NCI-H2081 treated with DMSO at 0.1 percent for 48 hours (cell line): Measurements from ENCODE around the gene PNMA8A.
"Not testable (repeated sequence)": the region's sequence is repeated elsewhere in the genome, so short reads cannot be mapped to it uniquely, and the experiment has no call there.

Experiments used
- DNase-seq: peaks from one replicate; lab custom pipeline; 2025; lab: John Stamatoyannopoulos, UW

The PNMA8A gene, protein sequence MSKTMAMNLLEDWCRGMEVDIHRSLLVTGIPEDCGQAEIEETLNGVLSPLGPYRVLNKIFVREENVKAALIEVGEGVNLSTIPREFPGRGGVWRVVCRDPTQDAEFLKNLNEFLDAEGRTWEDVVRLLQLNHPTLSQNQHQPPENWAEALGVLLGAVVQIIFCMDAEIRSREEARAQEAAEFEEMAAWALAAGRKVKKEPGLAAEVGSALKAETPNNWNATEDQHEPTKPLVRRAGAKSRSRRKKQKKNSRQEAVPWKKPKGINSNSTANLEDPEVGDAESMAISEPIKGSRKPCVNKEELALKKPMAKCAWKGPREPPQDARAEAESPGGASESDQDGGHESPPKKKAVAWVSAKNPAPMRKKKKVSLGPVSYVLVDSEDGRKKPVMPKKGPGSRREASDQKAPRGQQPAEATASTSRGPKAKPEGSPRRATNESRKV

DNA sequence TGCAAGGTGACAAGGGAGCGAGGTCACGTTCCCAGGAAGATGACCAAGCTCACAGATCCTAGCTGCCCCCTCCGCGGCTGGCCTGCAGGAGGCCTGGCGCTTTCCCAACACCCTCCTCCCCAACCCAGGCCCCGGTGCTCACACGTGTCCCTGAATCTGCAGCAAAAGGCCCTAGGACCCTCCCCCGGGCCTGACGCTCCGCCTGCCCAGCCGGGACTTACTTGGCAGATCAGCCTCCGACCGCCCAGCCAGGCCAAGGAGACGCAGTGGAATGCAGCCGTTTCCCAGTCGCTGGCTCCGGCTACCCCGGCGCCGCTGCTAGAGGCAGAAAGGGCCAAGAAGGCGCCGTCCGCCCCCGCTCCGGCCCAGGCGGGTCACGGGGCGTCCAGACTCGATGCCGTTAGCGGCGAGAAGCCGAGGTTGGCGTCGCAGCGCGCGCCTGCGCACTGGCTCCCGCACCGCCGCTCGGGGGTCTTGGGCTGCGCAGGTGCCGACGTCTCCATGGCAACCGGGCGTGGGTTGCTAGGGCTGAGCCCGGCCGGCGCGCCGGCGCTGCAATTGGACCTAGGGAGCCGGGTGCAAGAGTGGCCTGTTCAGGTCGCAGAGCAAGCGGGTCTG lies at the start of gene PNMA8A:
Gene PNMA8A, minus strand, starts transcription at position 448 of the 618 bp plus-strand sequence. CDS start 528 bp downstream, outside the sequence.
- no peak for DNase-seq

GRCh38 chr19:46520616-46521015 lies 49.3 kb upstream of the PNMA8A start:
- no peak for DNase-seq

GRCh38 chr19:46517471-46517870 lies 46.1 kb upstream of the PNMA8A start:
- DNase-seq, result no peak

GRCh38 chr19:46515879-46516350 lies 44.6 kb upstream of the PNMA8A start:
- DNase-seq, result no peak

DNA sequence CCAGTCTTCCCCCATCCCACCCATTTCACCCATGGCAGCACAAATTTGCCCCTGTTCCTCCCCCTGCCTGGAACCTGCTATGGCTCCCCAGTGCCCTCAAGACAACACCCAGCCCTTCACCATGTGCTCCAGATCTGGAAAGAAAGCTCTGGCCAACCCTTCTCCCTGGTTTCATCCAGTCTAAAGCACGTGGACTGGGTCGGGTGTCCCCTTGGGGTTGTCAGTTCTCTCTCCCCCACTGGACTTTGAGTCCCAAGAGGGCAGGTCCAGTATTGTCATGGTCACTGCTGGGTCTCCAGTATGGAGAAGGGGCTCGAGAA lies 43.9 kb upstream of the PNMA8A start:
- no peak for DNase-seq

GRCh38 chr19:46514589-46515289 lies 43.4 kb upstream of the PNMA8A start:
- DNase-seq, result no peak

DNA sequence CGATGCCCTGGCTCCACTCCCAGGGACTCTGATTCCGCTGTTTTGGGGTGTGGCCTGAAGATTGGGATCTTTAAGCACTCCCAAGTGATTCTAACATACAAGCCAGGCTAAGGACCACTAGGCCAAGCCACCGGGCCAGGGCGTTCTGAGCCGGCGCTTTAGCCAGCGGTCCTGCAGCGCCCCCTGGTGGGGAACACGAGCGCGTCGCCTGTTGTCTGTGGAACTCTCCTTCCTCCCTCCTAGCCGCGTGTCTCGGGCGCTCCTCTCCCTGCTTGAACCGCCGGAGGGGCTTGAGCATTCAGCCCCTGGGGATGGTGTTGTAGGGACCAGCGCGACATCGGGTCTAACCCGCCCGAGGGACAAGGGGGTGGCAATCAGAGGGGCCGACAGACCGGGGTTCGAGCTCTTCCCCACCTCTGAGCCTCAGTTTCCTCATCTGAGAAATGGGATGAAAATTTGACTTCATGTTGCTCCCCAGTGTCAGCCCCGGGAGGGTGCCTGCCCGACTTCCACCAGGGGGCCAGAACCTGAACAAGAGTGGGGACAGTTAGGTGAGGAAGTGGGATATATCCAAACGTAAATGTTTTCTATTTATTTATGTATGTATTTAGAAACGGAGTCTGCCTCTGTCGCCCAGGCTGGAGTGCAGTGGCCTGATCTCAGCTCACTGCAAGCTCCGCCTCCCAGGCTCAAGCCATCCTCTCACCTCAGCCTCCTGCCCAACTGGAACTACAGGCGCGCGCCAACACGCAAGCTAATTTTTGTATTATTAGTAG lies 42.3 kb upstream of the PNMA8A start:
- no peak for DNase-seq

DNA sequence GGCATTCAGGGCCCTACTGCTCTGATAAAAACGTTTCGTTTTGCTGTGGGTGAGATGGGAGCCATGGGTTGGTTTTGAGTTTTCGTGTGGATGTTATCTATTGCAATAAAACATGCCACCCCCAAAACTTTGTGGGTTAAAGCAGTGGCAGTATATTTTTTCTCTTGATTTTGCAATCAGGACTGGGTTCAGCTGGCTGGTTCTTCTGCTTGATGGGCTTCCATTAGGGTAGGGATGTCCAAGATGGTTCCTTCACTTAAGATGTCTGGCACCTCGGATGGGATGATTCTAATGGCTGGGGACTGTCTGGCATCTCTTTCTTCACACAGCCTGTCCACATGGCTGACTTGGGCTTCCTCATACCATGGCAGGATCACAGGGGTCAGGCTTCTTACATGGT lies 39.9 kb upstream of the PNMA8A start:
- no peak for DNase-seq

GRCh38 chr19:46508206-46508605 lies 36.8 kb upstream of the PNMA8A start:
- DNase-seq, result no peak

DNA sequence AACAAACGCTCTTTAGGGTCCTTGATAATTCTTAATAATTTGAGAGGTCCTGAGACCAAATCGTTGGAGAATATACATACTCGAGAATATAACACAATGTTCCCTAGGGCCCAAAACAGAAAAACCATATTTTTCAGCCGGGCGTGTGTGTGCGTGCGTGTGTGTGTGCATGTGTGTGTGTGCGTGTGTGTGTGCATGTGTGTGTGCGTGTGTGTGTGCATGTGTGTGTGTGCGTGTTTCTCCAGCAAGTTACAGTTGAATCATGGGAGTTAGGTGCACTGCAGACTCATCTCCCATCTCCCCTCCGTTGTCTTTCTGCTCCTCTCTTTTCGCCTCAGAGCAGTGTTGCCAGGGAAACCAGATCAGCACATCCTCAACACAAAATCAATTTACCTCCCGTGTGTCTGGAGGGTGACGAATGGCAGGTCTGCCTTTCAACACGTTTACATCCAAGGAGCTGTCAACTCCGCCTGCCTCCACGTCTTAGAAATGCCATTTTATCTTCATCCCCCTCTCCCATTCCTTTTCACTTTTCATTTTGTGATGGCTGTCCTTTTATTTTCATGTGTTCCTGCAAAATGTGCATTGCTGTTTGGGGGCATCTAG lies 32.6 kb upstream of the PNMA8A start:
- DNase-seq, result no peak

- DNase-seq, result no peak
Observed at GRCh38 chr19:46502891-46503290, 31.5 kb upstream of the PNMA8A start.

DNA sequence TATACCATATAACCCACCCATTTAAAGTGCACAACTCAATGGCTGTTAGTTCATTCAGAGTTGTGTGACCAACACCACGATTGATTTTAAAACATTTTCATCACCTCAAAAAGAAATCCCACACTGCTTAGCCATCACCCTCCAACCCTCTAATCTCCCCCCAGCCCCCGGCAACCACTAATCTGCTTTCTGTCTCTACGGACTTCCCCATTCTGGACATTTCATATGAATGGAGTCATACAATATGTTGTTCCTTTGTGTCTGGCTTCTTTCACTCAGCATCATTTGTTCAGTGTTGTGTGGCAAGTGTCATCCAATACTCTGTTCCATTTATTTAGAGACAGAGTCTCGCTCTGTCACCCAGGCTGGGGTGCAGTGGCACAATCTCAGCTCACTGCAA lies 28.3 kb upstream of the PNMA8A start:
- no peak for DNase-seq

GRCh38 chr19:46497773-46498172 lies 26.4 kb upstream of the PNMA8A start:
- DNase-seq, result no peak

DNA sequence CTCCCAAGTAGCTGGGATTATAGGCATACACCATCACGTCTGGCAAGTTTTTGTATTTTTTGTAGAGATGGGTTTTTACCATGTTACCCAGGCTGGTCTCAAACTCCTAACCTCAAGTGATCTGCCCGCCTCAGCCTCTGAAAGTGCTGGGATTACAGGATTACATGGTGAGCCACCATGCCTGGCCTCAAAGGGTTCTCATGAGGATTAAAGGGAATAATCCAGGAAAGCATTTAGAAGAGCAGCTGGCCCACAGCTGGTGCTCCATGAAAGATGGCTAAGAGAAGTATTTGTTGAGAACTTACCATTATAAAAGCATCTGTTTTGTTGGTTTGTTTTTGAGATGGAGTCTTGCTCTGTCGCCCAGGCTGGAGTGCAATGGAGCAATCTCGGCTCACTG lies 25.5 kb upstream of the PNMA8A start:
- not testable (repeated sequence) for DNase-seq

DNA sequence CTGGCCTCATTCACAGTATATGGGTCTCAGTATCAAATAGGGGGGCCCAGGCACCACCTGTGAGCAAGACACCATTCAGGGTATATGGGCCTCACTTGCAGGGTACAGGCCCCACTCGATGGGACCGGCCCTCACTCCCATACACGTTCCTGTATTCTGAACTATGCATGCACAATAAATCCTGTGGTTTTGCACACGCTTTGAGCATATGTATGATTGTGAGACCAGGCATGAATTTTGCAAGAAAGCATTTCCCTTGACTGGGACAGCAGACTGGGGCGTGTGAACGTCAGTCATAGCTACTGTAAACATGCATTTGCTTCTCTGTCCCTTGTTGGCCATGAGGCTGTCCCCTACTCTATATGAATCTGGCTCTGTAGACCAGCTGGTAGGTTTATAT lies 24.9 kb upstream of the PNMA8A start:
- DNase-seq, result no peak

DNA sequence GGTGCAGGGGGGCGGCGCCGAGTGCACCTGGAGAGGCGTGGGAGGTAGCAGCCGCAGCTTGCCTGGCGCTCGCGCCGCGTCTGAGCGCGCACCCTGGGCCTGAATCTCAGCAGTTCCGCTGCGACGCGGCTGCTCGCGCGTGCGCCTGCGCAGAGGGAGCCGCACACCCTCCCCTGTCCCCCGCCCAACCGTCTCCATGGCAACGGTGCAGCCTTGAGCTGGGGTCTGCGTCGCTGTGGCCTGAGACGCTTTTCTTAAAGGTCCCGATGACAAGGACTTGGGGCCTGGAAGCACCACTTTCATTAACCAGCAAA lies 24.4 kb upstream of the PNMA8A start, which contains the start of gene PNMA8B:
Gene PNMA8B, minus strand, starts transcription at position 82 of the 314 bp plus-strand sequence. CDS start 402 bp downstream, outside the sequence.
- no peak for DNase-seq

DNA sequence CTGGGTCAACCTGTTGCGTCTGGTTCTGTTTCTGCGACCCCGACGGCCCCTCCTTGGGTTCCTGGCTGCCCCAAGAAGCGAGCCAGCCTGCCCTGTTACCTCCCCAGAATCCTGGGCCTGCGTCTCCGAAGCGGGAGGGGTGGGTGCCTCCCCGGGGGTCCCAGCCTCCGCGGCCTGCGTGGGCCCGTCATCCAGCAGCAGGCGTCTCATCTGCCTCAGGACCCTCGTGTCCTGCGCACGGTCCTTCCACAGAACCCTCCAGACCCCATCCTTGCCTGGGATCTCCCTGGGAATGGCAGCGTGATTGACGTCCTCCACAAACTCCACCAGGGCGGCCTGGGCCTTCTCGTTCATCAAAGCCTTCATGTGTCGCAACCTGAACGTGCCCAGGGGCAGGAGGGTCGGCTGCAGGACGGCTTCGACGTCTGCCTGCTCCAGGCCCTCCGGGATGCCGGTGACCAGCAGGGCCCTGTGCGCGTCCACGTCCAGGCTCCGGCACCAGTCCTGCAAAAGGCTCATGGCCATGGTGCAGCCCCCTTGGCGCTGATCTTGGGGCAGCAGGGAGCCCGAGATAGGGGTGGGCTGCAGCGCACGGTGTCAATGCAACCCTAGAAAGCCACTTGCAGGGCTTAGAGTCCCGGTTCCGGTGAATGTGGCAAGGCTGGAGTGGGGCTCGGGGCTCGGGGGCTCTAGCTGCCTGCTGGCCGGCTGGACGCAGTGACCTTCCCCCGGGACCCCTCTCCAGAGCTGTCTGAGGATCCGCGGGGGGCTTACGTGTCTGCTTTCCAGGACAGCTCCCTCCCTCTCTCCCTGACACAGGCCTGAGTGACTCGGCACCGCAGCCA lies 23.8 kb upstream of the PNMA8A start:
- DNase-seq, result no peak

DNA sequence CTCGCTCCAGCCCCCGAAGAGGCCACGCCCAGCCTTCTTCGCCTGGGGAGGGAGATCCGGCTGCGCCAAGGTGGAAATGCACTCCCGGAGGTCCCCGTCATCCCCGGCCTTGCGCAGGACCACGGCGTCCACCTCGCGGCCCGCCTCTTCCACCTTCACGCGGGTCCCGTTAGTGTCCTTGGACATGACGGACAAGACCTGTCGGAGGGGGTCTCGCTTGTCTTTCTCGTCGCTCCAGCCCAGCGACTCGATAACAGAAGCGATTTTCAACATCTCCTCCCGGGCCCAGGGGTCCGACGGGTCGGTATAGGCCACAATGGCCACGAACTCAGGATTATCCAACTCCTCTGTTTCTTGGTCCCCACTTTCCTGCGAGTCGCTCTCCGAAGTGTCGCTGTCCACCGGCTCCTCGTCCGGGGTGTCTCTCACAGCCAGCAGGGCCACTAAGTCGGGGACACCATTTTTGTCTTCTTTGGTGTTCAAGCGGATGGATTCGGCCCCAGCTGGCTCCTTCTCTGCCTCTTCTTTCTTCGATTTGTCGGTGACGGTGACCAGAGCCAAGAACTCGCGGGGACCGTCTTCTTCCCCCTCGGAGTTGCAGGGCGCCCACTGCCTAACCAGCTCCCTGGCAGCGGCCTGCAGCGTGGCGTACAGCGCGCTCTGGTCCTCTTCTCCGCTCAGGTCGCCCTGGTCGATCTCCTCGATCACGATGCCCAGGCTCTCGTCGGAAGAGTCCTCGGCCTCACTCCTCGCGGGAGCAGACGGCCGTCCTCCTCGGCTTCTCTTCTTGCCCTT lies 23.0 kb upstream of the PNMA8A start:
- no peak for DNase-seq

- no peak for DNase-seq
Observed at GRCh38 chr19:46493236-46494145, 22.1 kb upstream of the PNMA8A start.
